Vagina (tissue), 2 donors: ENCODE measurements around the gene RABL3.

Source experiments
- CTCF ChIP-seq, 3 experiments: fragments of 450-650 bp in 2 of 3; fragments of 200-600 bp in 1 of 3; sonication (generic) in 1 of 3; IDR thresholded peaks; one replicate each; pipeline ENCODE4 v1.5.1; 2017 to 2019; ENCODE audit warnings: antibody characterized with exemption in 3 of 3, mild to moderate bottlenecking in 2 of 3, moderate library complexity in 2 of 3
- POLR2A ChIP-seq, 2 donors: fragments of 450-650 bp; IDR thresholded peaks; one replicate each; pipeline ENCODE4 v1.6.1; 2017; ENCODE audit warnings: antibody characterized with exemption in 2 of 2, mild to moderate bottlenecking in 2 of 2, moderate library complexity in 2 of 2
- POLR2AphosphoS5 ChIP-seq, 2 donors: sonication (generic); formaldehyde crosslinking; IDR thresholded peaks; one replicate each; pipeline ENCODE4 v1.9.0; 2017; ENCODE audit warnings: antibody characterized with exemption in 2 of 2, mild to moderate bottlenecking in 2 of 2, low read depth in 1 of 2; ENCODE audit not compliant: insufficient read depth in 1 of 2

GRCh38 chr3:120670576-120670975 is 71.7 kb downstream of the RABL3 start:
- no peak for TF ChIP-seq CTCF (IDR thresholded peaks at IDR 0.05)
- TF ChIP-seq POLR2A (IDR thresholded peaks at IDR 0.05): no peak
- no peak for TF ChIP-seq POLR2AphosphoS5 (IDR thresholded peaks at IDR 0.05; ENCODE audit: insufficient read depth in 1 of 2, low read depth in 1 of 2)
